GM19372 (cell line): ENCODE measurements around the gene TENT5C.

Experiments
- ATAC-seq: cut with Tn5 transposase; IDR thresholded peaks from one replicate; pipeline ENCODE4 v1.9.1; 2021; ENCODE audit warnings: mild to moderate bottlenecking, low read depth, moderate library complexity; ENCODE audit not compliant: unreplicated experiment

The TENT5C gene

DNA sequence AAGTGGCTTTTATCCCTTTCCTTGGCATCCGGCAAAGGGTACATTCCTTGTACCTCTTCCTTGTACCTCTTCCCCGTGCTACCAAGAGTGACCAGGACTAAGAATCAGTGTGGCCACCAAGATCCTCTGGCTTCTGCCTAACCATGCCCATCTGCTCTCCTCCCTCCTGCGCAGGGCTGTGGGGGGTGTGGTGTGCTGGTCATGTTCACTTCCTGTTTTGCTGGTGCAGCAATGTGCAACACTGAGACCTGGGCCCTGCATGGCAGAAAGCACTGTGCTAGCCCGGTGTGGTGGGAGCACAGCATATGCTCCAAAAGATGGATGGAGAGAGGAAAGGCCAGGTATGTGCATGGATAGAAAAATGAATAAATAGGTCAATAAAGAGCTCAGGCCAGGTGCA, 33.3 kb upstream of the TENT5C start:
- ATAC-seq, result no peak

DNA sequence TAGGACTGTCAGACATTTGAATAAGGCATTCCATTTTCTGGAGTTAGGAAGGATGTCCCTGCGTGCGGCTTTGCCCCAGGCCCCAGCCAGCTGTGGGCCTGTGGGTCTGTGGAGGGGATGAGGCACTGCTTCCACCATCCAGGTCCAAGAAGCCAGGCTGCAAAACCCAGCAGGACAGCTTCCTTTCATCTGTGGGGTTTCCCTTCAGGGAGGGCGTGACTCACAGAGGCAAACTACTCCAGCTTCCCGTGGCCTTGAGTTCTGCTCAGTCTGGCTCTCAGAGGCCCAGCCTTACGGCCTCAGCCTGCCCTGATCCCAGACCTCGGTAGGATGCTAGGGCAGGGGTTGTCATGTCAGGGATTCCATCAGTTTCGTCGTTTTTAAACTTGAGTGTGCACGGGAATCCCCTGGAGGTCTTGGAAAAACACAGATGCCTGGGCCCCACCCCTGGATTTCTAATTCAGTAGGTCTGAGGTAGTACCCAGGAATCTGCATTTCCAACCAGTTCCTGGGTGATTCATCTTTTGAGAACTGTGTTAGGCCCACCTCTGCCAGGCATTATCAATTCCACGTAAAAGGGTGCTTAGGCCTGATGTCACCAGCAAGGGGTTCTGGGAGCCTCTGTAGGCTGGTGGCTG, 32.3 kb upstream of the TENT5C start:
- ATAC-seq, result no peak

- ATAC-seq, result no peak
Measured at GRCh38 chr1:117574161-117574835, 31.6 kb upstream of the TENT5C start.

- no peak for ATAC-seq
Measured at GRCh38 chr1:117575586-117576225, 30.1 kb upstream of the TENT5C start.

DNA sequence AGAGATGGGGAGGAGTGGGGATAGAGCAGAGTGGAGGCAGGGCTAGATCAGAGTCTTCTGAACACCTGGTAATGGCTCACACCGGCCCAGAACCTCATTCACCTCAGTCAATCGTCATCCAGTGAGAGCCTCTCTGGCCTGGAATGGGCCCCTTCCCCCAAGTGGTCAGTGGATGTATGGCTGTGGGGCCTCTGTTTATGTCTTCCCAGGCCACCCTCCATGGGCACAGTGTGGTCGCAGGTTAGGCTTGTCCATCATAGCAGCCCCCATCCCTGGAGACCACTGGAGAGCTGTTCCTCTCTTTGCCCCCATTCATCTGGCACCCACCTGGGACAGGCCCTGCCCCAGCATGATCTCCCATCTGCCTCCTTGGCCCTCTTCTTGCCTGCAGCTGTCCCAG, 29.6 kb upstream of the TENT5C start:
- ATAC-seq, result no peak

DNA sequence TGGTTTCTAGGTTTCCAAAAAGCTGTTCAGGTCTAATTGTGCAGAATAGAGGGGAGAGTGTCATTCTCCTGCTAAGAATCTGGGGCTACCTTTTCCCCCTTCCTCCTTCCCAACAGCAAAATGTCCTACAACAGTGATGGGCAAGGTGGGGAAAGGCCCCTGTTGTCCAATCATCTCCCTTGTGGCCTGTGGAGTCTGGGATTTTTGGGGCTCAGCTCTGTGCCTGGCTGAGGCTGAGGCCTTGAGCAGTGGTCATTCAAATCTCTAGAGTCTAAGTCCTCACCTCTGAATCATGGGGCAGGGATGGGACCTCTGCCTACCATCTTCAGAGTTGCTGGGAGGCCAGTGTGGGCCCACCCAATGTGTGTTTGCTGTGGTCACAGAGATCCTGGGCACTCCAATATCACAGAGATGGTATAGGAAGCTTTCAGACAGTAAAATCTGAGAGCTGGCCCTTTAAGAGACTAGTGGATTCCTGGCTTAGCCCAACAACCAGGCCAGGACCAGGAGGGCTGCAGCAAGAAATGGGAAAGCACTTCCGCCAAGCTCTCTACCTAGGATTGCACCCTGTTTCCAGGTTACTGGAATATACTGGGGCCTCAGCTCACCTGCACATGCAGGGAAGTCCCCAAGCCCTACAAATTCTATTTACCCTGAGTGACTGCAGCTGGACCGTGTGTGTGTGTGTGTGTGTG, 28.5 kb upstream of the TENT5C start:
- no peak for ATAC-seq

GRCh38 chr1:117578466-117578865, 27.4 kb upstream of the TENT5C start:
- no peak for ATAC-seq

- ATAC-seq, result no peak
Measured at GRCh38 chr1:117579221-117579906, 26.5 kb upstream of the TENT5C start.

DNA sequence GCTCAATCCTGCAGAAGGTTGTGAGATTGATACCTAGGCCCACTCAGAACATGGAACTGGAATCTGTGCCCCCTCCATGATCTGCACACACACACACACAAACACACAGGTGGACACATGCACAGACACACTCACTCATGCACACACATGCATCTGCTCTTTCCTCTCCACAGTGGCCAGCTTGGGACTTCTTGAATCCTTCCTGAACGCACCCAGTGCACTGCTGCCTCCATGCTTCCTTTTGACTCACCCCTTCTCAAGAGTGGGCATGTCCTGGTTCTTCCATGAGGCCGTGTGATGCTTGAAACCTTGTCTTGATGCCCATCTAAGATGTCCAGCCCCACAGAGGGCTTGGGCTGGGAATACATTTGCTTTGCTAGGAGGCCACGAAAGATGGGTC, 25.4 kb upstream of the TENT5C start:
- no peak for ATAC-seq

DNA sequence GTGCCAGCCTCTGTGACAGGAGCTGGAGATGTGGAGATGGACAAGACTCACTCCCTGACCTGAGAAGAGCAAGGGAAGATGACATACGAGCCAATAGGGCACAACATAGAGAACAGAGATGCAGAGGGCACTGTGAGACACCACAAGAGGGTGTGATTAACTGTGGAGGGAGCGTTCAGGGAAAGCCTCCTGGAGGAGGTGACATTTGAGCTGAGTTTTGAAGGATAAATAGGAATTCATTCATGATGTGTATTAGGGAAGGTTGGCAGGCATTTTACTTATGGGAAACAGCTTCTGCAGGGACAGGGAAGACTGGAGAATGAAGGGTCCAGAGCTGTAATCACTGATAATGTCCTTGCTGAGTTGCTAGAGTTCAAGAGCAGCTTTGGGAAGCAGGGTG, 25.0 kb upstream of the TENT5C start:
- ATAC-seq, result no peak

DNA sequence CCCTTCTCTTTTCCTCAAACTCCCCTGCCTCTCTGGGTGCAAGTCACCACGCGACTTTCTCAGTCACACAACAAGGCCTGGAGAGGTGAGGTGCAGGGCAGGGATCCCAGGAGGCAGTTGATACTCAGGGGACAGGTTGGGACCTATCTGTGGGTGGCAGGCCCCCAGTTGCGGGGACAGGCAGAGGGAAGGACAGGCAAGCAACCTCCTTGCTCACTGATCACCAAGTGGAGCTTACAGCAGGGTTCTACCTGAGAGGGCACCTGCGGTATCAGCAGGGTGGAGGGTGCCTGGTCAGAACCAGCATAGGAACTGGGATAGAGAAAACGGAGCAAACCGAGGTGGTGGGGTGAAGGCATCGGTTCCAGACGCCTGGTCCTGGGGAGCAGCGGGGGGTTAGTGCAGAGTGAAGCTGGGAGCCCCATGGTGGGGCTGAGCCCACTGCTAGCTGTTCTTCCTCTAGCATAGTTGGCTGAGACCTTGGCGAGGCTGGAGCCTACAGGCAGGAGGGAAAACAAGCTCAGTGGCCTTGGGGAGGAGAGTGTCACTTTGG, 24.4 kb upstream of the TENT5C start:
- no peak for ATAC-seq

DNA sequence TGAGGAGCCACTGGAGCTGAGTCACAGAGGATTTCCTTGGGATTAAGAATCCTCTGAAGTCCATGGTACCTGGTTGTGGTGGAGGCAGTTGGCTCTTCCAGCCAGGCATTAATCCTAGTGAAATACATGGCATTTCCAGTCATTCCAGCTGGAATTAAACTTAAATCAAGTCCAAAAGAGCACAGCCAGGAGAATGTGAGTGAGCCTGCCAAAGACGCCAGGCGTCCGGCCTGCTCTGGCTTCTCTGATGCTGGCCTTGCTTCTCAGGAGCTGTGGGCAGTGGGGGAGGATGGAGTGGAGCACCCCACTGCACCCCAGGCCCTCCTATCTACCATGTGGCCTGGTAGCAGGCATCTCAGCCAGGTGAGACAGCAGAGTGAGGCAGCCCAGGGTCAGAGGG, 23.4 kb upstream of the TENT5C start:
- ATAC-seq, result no peak

GRCh38 chr1:117583247-117583646, 22.6 kb upstream of the TENT5C start:
- no peak for ATAC-seq

GRCh38 chr1:117584181-117584580, 21.7 kb upstream of the TENT5C start:
- no peak for ATAC-seq

GRCh38 chr1:117585086-117585485, 20.8 kb upstream of the TENT5C start:
- ATAC-seq, result no peak

GRCh38 chr1:117586337-117586736, 19.5 kb upstream of the TENT5C start:
- ATAC-seq, result no peak

GRCh38 chr1:117586747-117587498, 18.9 kb upstream of the TENT5C start:
- no peak for ATAC-seq

DNA sequence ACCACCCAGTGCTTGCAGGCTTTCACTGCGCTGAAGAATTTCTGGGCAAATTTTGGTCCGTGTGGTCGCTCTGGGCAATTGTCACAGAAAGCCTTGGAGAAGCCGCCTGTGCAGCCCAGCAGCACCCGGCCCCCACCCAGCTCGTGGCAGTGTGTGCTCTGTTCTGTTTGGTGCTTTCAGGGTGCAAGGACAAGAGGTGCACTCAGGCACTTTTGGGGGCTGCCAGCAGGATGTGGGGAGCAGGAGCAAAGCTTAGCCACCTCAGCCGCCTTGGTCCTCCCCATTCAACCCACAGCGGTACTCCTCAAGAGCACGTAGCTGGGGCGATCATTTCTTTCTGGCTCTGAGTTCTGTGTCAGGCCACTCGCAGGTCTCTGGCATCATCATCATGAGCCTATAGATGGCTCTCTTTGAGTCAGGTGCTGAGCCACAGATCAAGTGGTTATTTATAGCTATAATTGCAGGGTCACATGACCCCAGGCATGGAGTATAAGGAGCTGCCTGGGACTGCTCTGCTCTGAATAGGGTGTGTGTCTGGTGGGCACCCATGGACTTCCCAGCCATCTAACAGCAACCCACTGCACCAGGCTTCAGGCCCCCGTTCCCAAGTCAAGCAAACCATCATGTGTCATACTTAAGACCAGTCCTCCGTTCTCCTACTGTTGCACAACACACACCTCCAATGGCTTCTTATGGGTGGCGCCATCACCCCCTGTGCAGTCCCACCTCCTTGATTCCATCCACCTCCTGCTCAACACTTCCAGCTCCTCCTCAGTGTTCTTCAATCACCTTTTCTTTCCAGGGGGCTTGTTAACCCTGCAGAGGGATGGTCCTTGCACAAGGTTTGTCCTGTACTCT, 18.1 kb upstream of the TENT5C start:
- no peak for ATAC-seq

DNA sequence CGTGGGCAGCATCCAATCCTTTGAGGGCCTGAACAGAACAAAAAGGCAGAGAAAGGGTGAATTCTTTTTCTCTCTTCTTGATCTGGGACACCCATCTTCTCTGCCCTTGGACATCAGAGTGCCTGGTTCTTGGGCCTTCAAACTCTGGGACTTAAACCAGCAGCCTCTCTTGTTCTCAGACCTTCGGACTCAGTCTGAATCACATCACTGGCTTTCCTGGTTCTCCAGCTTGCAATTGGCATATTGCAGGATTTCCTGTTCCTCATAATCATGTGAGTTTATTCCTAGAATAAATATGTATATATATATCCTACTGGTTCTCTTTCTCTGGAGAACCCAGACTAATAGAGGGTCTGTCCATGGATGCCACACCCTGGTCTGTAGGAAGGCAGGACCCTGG, 16.3 kb upstream of the TENT5C start:
- no peak for ATAC-seq
